Measurements from ENCODE around the gene REXO1. TPM values are rescaled to one million over a fixed set of nuclear protein-coding genes. Genes with fewer than 3 reads are reported as not detected.
A peak's percentile ranks its signal among the peaks of the same experiment; 100 is the strongest.

Gene REXO1
- total and polyA plus RNA-seq, 2 of the 13 experiments (the other 11 are each of a cell fraction or from before 2014, with no cell fraction given), result 5.0 to 11.2 TPM

- TF ChIP-seq TFDP2 (CRISPR knock-in tag; IDR thresholded peaks at IDR 0.05), result no peak
- TF ChIP-seq ZNF431 (CRISPR knock-in tag; IDR thresholded peaks at IDR 0.05; ENCODE audit: borderline replicate concordance, low read depth), result 0 out of 2 replicates have a peak, but pooled peaks have one; percentile 42
- no peak for TF ChIP-seq MAFG (CRISPR knock-in tag; IDR thresholded peaks at IDR 0.05)
- no peak for TF ChIP-seq ZNF552 (CRISPR knock-in tag; IDR thresholded peaks at IDR 0.05; ENCODE audit: borderline replicate concordance)
- TF ChIP-seq RFX1 (IDR thresholded peaks at IDR 0.05), result no peak
- TF ChIP-seq RFX5 (IDR thresholded peaks at IDR 0.05; ENCODE audit: low read depth, low read length), result no peak
- TF ChIP-seq EEA1 (CRISPR knock-in tag; IDR thresholded peaks at IDR 0.05; ENCODE audit: borderline replicate concordance), result 0 out of 2 replicates have a peak, but pooled peaks have one; percentile 28
- TF ChIP-seq TOE1 (CRISPR knock-in tag; IDR thresholded peaks at IDR 0.05), result no peak
- no peak for TF ChIP-seq HNF1A (IDR thresholded peaks at IDR 0.05; ENCODE audit: low read depth)
- peak; percentile 41; the same call in 1 of the 2 replicates for TF ChIP-seq HNF1A (CRISPR knock-in tag; IDR thresholded peaks at IDR 0.05; ENCODE audit: borderline replicate concordance)
- TF ChIP-seq IKZF4 (CRISPR knock-in tag; IDR thresholded peaks at IDR 0.05; ENCODE audit: borderline replicate concordance, low read depth, not compliant biosample characterization), result peak; percentile 55
- no peak for TF ChIP-seq ZNF615 (CRISPR knock-in tag; IDR thresholded peaks at IDR 0.05; ENCODE audit: borderline replicate concordance)
- TF ChIP-seq XRCC5 (optimal IDR thresholded peaks at IDR 0.05; ENCODE audit: low read length), result no peak
- no peak for TF ChIP-seq FOXP4 (CRISPR knock-in tag; IDR thresholded peaks at IDR 0.05)
- TF ChIP-seq PCBP1 (IDR thresholded peaks at IDR 0.05; ENCODE audit: borderline replicate concordance, low read depth, low read length), result 0 out of 2 replicates have a peak, but pooled peaks have one; percentile 15
- TF ChIP-seq ZNF124 (CRISPR knock-in tag; IDR thresholded peaks at IDR 0.05), result no peak
- TF ChIP-seq ZNF30 (CRISPR knock-in tag; IDR thresholded peaks at IDR 0.05), result no peak
- TF ChIP-seq PAXIP1 (CRISPR knock-in tag; conservative IDR thresholded peaks at IDR 0.05), result peak; percentile 71
Measured at GRCh38 chr19:1839658-1840540, 8.4 kb downstream of the REXO1 start (continued).

All from HepG2 (cell line).